GM23338 (cell line): ENCODE measurements around the gene TLR7. TPM values are rescaled to one million over a fixed set of nuclear protein-coding genes. Genes with fewer than 3 reads are reported as not detected.

Source experiments
- ATAC-seq: fragments of 200-7000 bp; cut with Tn5 transposase; 3 replicates; pipeline ENCODE4 v1.9.1; 2020
- DNase-seq: peaks from one replicate; pipeline ENCODE4 v3.0.0-alpha.2; 2015; ENCODE audit warnings: low spot score
- H2AFZ ChIP-seq: fragments of 200-600 bp; sonication (generic); 2 replicates; pipeline ENCODE4 v1.8.0; 2016; ENCODE audit warnings: antibody characterized with exemption, mild to moderate bottlenecking, moderate library complexity
- H3F3A ChIP-seq: fragments of 200-600 bp; sonication (generic); replicated peaks from 2 replicates; pipeline ENCODE4 v1.8.0; 2017; ENCODE audit warnings: antibody characterized with exemption, mixed run types, low read depth
- H3K27ac ChIP-seq: fragments of 200-600 bp; sonication (generic); 2 replicates; pipeline ENCODE4 v1.6.1; 2016; ENCODE audit warnings: low read depth
- H3K27me3 ChIP-seq: fragments of 200-600 bp; sonication (generic); 2 replicates; pipeline ENCODE4 v1.8.0; 2016; ENCODE audit warnings: mild to moderate bottlenecking, mixed run types, moderate library complexity; ENCODE audit not compliant: insufficient read depth
- H3K36me3 ChIP-seq: fragments of 200-600 bp; sonication (generic); 2 replicates; pipeline ENCODE4 v1.8.0; 2016; ENCODE audit warnings: mild to moderate bottlenecking; ENCODE audit not compliant: insufficient read depth
- H3K4me1 ChIP-seq: fragments of 200-600 bp; sonication (generic); 2 replicates; pipeline ENCODE4 v1.8.0; 2016; ENCODE audit warnings: mild to moderate bottlenecking, moderate library complexity; ENCODE audit not compliant: insufficient read depth
- H3K4me2 ChIP-seq: fragments of 200-600 bp; sonication (generic); 2 replicates; pipeline ENCODE4 v1.7.1; 2017; ENCODE audit warnings: mixed run types
- H3K4me3 ChIP-seq: fragments of 200-600 bp; sonication (generic); 2 replicates; pipeline ENCODE4 v1.6.1; 2016; ENCODE audit warnings: mixed run types
- H3K79me2 ChIP-seq: fragments of 200-600 bp; sonication (generic); replicated peaks from 2 replicates; pipeline ENCODE4 v1.8.0; 2017; ENCODE audit warnings: mild to moderate bottlenecking; ENCODE audit not compliant: insufficient read depth
- H3K9me2 ChIP-seq: fragments of 200-600 bp; sonication (generic); 2 replicates; pipeline ENCODE4 v1.8.0; 2017; ENCODE audit not compliant: insufficient read depth
- H4K20me1 ChIP-seq: fragments of 200-600 bp; sonication (generic); replicated peaks from 2 replicates; pipeline ENCODE4 v1.8.0; 2017; ENCODE audit warnings: mild to moderate bottlenecking; ENCODE audit not compliant: insufficient read depth
- H3K27ac Mint-ChIP-seq: 2 replicates; pipeline ENCODE4 v1.8.0; 2020; ENCODE audit warnings: inconsistent platforms, mild to moderate bottlenecking, moderate library complexity, mixed read lengths
- H3K27me3 Mint-ChIP-seq: 3 replicates; pipeline ENCODE4 v1.8.0; 2022; ENCODE audit warnings: low read depth, mild to moderate bottlenecking, moderate library complexity, mixed read lengths, inconsistent platforms; ENCODE audit not compliant: insufficient read depth, poor library complexity
- H3K36me3 Mint-ChIP-seq: 3 replicates; pipeline ENCODE4 v1.8.0; 2021; ENCODE audit warnings: low read depth, mild to moderate bottlenecking, inconsistent platforms, moderate library complexity, mixed read lengths
- H3K4me1 Mint-ChIP-seq: 3 replicates; pipeline ENCODE4 v1.8.0; 2020; ENCODE audit warnings: mild to moderate bottlenecking, inconsistent platforms, mixed read lengths
- H3K4me3 Mint-ChIP-seq: 3 replicates; pipeline ENCODE4 v1.8.0; 2021; ENCODE audit warnings: moderate library complexity, mild to moderate bottlenecking, inconsistent platforms, mixed read lengths
- H3K9me3 Mint-ChIP-seq: 3 replicates; pipeline ENCODE4 v1.8.0; 2020; ENCODE audit warnings: moderate library complexity, mild to moderate bottlenecking, inconsistent platforms, mixed read lengths
- CREB1 ChIP-seq: fragments of 250-450 bp; sonication (Bioruptor Pico); IDR thresholded peaks from 2 replicates; pipeline ENCODE4 v1.5.0; 2020; ENCODE audit warnings: low read depth, mild to moderate bottlenecking, moderate library complexity
- CTCF ChIP-seq, 2 experiments: fragments of 200-600 bp in 1 of 2; sonication (generic) in 1 of 2; conservative IDR thresholded peaks; 2 replicates each; pipeline versions ENCODE4 v1.5.1 to v1.6.1; 2016 to 2017; ENCODE audit warnings: antibody characterized with exemption in 2 of 2, low read depth in 2 of 2, mild to moderate bottlenecking in 2 of 2, moderate library complexity in 1 of 2
- EZH2 ChIP-seq: fragments of 200-600 bp; sonication (generic); IDR thresholded peaks from one replicate; pipeline ENCODE4 v1.8.0; 2017; ENCODE audit warnings: antibody characterized with exemption, mild to moderate bottlenecking, low read depth; ENCODE audit not compliant: unreplicated experiment
- JUNB ChIP-seq: IDR thresholded peaks from one replicate; pipeline ENCODE4 v1.6.1; 2016; ENCODE audit warnings: antibody characterized with exemption; ENCODE audit not compliant: unreplicated experiment
- NANOG ChIP-seq: IDR thresholded peaks from 2 replicates; pipeline ENCODE4 v1.6.1; 2016; ENCODE audit warnings: antibody characterized with exemption, borderline replicate concordance
- POLR2AphosphoS5 ChIP-seq: IDR thresholded peaks from 2 replicates; pipeline ENCODE4 v1.6.1; 2016; ENCODE audit warnings: antibody characterized with exemption, low read depth
- REST ChIP-seq: IDR thresholded peaks from one replicate; pipeline ENCODE4 v1.6.1; 2018; ENCODE audit warnings: antibody characterized with exemption; ENCODE audit not compliant: unreplicated experiment
- STAT1 ChIP-seq: IDR thresholded peaks from one replicate; pipeline ENCODE4 v1.6.1; 2016; ENCODE audit warnings: antibody characterized with exemption; ENCODE audit not compliant: unreplicated experiment
- ZNF114 ChIP-seq: fragments of 250-450 bp; sonication (Bioruptor Pico); IDR thresholded peaks from 2 replicates; pipeline ENCODE4 v1.5.0; 2020; ENCODE audit warnings: mild to moderate bottlenecking, moderate library complexity
- ZNF331 ChIP-seq: fragments of 250-450 bp; sonication (Bioruptor Pico); IDR thresholded peaks from 2 replicates; pipeline ENCODE4 v1.5.0; 2020; ENCODE audit warnings: low read depth, mild to moderate bottlenecking, moderate library complexity
- ZNF462 ChIP-seq: fragments of 250-450 bp; sonication (Bioruptor Pico); IDR thresholded peaks from 2 replicates; pipeline ENCODE4 v1.5.0; 2020; ENCODE audit warnings: mild to moderate bottlenecking, moderate library complexity
- polyA plus RNA-seq: library from polyadenylated mRNA; unstranded; fragments of >200 nt; fragmentation: Nextera tagmentation; extraction: Ambion mirVana; gene quantifications from 2 replicates; pipeline ENCODE4 v1.2.1, GENCODE V29; 2016
- total RNA-seq: library from RNA; depleted of rRNA; stranded (reverse); fragments of >200 nt; shearing (Covaris generic); gene quantifications from 2 replicates; pipeline ENCODE4 v1.2.3, GENCODE V29; 2014
- TF ChIP-seq, protein P1 (sequence below): IDR thresholded peaks from 2 replicates; pipeline ENCODE4 v1.6.1; 2016; ENCODE audit warnings: antibody characterized with exemption

The TLR7 gene
- total and polyA plus RNA-seq, 2 experiments from 2014 or later, result not detected

DNA sequence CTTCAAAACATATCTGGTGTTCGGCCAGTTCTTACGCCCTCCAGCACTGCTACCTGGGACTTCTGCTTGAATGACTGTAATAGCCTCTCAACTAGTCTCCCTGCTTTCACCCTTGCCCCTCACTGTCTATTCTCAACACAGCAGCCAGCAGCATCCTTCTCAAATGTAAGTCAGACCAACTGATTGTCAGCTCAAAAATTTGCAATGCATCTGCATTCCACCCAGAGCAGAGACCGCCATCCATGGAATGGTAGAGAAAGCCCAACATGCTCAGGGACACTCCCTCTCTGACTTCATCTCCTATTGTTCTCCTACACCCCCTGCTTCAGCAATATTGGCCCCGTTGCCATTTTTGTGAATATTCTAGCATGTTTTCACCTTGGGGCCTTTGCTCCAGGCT is 5.9 kb downstream of the TLR7 start:
- H3K27me3 ChIP-seq, result no peaks in the 10 kb centered on the region
- no peaks in the 10 kb centered on the region for H3K36me3 Mint-ChIP-seq
- H3K9me3 Mint-ChIP-seq, result no peaks in the 10 kb centered on the region; the same call in 2 of the 3 replicates
- TF ChIP-seq ZNF462 (CRISPR knock-in tag) (no peak), CTCF (conservative IDR thresholded peaks at IDR 0.05; ENCODE audit: low read depth in 2 of 2) (no peak), ZNF114 (no peak), ZNF331 (CRISPR knock-in tag) (no peak), NANOG (no peak), POLR2AphosphoS5 (no peak), STAT1 (no peak), REST (no peak), JUNB (no peak), EZH2 (no peak), CREB1 (CRISPR knock-in tag) (no peak)
- TF ChIP-seq, protein P1, sequence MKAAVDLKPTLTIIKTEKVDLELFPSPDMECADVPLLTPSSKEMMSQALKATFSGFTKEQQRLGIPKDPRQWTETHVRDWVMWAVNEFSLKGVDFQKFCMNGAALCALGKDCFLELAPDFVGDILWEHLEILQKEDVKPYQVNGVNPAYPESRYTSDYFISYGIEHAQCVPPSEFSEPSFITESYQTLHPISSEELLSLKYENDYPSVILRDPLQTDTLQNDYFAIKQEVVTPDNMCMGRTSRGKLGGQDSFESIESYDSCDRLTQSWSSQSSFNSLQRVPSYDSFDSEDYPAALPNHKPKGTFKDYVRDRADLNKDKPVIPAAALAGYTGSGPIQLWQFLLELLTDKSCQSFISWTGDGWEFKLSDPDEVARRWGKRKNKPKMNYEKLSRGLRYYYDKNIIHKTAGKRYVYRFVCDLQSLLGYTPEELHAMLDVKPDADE, result no peak
- H3K4me1 ChIP-seq, result no peaks in the 10 kb centered on the region
- ATAC-seq (no peak), DNase-seq (no peak)
- H3K27me3 Mint-ChIP-seq, result peaks cover 2% of the 10 kb centered on the region
- no peak overlapping the region for H3K4me3 Mint-ChIP-seq
- H2AFZ ChIP-seq, result no peak overlapping the region
- peaks cover 12% of the 10 kb centered on the region; the same call in 2 of the 3 replicates for H3K4me1 Mint-ChIP-seq
- H3K9me2 ChIP-seq, result no peaks in the 10 kb centered on the region
- H3F3A ChIP-seq, result no peaks in the 10 kb centered on the region
- H3K4me3 ChIP-seq, result no peak overlapping the region
- H3K4me2 ChIP-seq, result no peak overlapping the region
- no peaks in the 10 kb centered on the region for H4K20me1 ChIP-seq
- no peaks in the 10 kb centered on the region for H3K79me2 ChIP-seq
- no peak overlapping the region; the same call in 1 of the 2 replicates for H3K27ac Mint-ChIP-seq
- H3K27ac ChIP-seq, result no peak overlapping the region
- H3K36me3 ChIP-seq, result no peaks in the 10 kb centered on the region
